ENCODE data around the gene CTSF. TPM values are rescaled to one million over a fixed set of nuclear protein-coding genes. Genes with fewer than 3 reads are reported as not detected.
"Not testable (repeated sequence)": the region's sequence is repeated elsewhere in the genome, so short reads cannot be mapped to it uniquely, and the experiment has no call there.

Gene CTSF
- 0.71 and 0.73 TPM in 2 replicates for total RNA-seq

- intact Hi-C loops (cut with micrococcal nuclease) = loop anchor here (1.0 kb wide), 2 partner anchors 22 to 48 kb away; partner anchors contain the start of genes ACTN3, RBM14 and ZDHHC24
- H3K9me3 Mint-ChIP-seq = no peaks in the 10 kb centered on the region
- H3K4me1 Mint-ChIP-seq (ENCODE audit: low read depth) = no peaks in the 10 kb centered on the region
- no peaks in the 10 kb centered on the region for H3K36me3 Mint-ChIP-seq (ENCODE audit: low read depth)
- H3K27me3 Mint-ChIP-seq (ENCODE audit: insufficient read depth) = peaks cover 29% of the 10 kb centered on the region
- H3K27ac Mint-ChIP-seq = no peak within 1 kb of the TSS
- H3K4me3 Mint-ChIP-seq = peak within 1 kb of the TSS; percentile 73
- DNase-seq (ENCODE audit: low spot score) = peak; percentile 63
Measured at GRCh38 chr11:66568124-66568916, at the start of gene CTSF. Gene CTSF, minus strand, starts transcription at chr11:66568606. Its CDS starts 120 bp downstream, at chr11:66568486.

DNA sequence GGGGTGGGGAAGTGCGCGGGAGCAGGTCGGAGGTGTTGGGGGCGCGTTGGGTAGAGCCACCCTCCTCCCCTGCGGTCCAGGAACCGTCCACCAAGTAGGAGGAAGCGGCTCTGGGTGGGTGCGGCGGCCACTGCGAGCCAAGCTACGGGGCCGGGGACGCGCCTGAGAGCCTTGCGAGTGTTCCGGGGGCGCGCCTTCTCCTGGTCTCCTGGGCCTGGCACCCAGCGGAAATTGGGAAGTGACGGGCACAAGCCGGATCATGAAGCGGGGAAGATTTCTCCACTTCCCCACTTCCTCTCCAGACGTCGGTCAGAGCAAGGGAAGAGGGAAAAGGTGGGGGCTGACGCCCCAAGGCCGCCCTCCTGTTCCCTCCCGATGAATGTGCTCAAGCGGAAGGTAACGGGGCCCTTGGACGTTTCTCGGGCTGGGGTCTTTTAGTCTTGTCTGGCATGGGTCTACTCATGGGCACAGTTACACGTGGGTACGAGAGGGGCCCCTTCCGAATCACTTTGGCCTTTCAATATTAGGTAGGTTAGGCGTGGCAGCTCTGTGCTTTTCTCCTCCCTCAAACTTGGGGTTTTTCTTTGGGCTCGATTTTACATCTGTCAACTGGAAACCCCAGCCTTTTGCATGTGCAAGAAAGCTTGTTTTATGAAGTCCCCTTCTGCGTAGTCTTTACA, 48.9 kb upstream of the CTSF start:
- H3K27ac Mint-ChIP-seq = peak overlapping the region; percentile 98
- peaks cover 46% of the 10 kb centered on the region for H3K36me3 Mint-ChIP-seq (ENCODE audit: low read depth)

GRCh38 chr11:66616379-66617154, 48.2 kb upstream of the CTSF start, which contains the start of gene RBM14:
Gene RBM14, plus strand, starts transcription at chr11:66616630. Its CDS starts 91 bp downstream, at chr11:66616721.
- intact Hi-C loops (cut with micrococcal nuclease) = loop anchor here (1.0 to 5.0 kb wide), 9 partner anchors 22 to 624 kb away; partner anchors contain the start of genes ACTN3, CCDC87, CCS and CTSF
- H3K4me1 Mint-ChIP-seq (ENCODE audit: low read depth) = peaks cover 36% of the 10 kb centered on the region

More for the DNA sequence above, 48.9 kb upstream of the CTSF start:
- Mint-ChIP-seq H3K4me1 (ENCODE audit: low read depth) (peaks cover 39% of the 10 kb centered on the region), H3K4me3 (peak overlapping the region; percentile 97), H3K27me3 (ENCODE audit: insufficient read depth) (no peaks in the 10 kb centered on the region), H3K9me3 (peaks cover 2% of the 10 kb centered on the region)
- DNase-seq (ENCODE audit: low spot score) = no peak
- intact Hi-C loops (cut with micrococcal nuclease) = loop anchor here (2.0 to 5.0 kb wide), 3 partner anchors 150 to 624 kb away; partner anchors contain the start of genes PC and PELI3

GRCh38 chr11:66614073-66614472, 45.7 kb upstream of the CTSF start:
- H3K4me3 Mint-ChIP-seq = no peak overlapping the region
- peaks cover under 1% of the 10 kb centered on the region for H3K9me3 Mint-ChIP-seq
- H3K4me1 Mint-ChIP-seq (ENCODE audit: low read depth) = peaks cover 35% of the 10 kb centered on the region
- intact Hi-C loops (cut with micrococcal nuclease) = no loop called here
- no peak for DNase-seq (ENCODE audit: low spot score)
- no peaks in the 10 kb centered on the region for H3K27me3 Mint-ChIP-seq (ENCODE audit: insufficient read depth)
- peaks cover 28% of the 10 kb centered on the region for H3K36me3 Mint-ChIP-seq (ENCODE audit: low read depth)
- no peak overlapping the region for H3K27ac Mint-ChIP-seq

More at GRCh38 chr11:66616379-66617154, 48.2 kb upstream of the CTSF start, which contains the start of gene RBM14:
- H3K9me3 Mint-ChIP-seq = peaks cover 2% of the 10 kb centered on the region
- no peaks in the 10 kb centered on the region for H3K27me3 Mint-ChIP-seq (ENCODE audit: insufficient read depth)
- DNase-seq (ENCODE audit: low spot score) = peak; percentile 99
- H3K27ac Mint-ChIP-seq = peak within 1 kb of the TSS; percentile 98
- H3K4me3 Mint-ChIP-seq = peak within 1 kb of the TSS; percentile 97
- peaks cover 44% of the 10 kb centered on the region for H3K36me3 Mint-ChIP-seq (ENCODE audit: low read depth)

DNA sequence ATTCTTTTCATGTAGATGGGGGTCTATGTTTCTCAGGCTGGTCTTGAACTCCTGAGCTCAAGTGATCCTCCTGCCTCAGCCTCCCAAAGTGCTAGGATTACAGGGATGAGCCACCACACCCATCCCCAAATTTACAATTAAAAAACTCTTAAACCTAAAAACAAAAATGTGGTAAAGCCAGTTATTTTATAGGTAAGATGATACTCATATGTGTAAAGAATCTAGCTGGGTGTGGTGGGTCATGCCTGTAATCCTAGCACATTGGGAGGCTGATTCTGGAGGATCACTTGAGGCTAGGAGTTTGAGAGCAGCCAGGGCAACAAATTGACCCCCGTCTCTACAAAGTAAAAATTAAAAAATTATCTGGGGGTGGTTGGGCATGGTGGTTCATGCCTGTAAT, 44.1 kb upstream of the CTSF start:
- no peak overlapping the region for H3K27ac Mint-ChIP-seq
- peaks cover 12% of the 10 kb centered on the region for H3K36me3 Mint-ChIP-seq (ENCODE audit: low read depth)
- H3K9me3 Mint-ChIP-seq = no peaks in the 10 kb centered on the region
- H3K4me3 Mint-ChIP-seq = no peak overlapping the region
- no peaks in the 10 kb centered on the region for H3K27me3 Mint-ChIP-seq (ENCODE audit: insufficient read depth)
- intact Hi-C loops (cut with micrococcal nuclease) = no loop called here
- DNase-seq (ENCODE audit: low spot score) = no peak
- H3K4me1 Mint-ChIP-seq (ENCODE audit: low read depth) = peaks cover 19% of the 10 kb centered on the region

GRCh38 chr11:66609721-66610617, 41.6 kb upstream of the CTSF start:
- intact Hi-C loops (cut with micrococcal nuclease) = no loop called here
- no peak overlapping the region for H3K4me3 Mint-ChIP-seq
- peak overlapping the region; percentile 27 for H3K27ac Mint-ChIP-seq
- H3K4me1 Mint-ChIP-seq (ENCODE audit: low read depth) = peaks cover 14% of the 10 kb centered on the region
- no peak for DNase-seq (ENCODE audit: low spot score)
- H3K36me3 Mint-ChIP-seq (ENCODE audit: low read depth) = peaks cover 1% of the 10 kb centered on the region
- no peaks in the 10 kb centered on the region for H3K9me3 Mint-ChIP-seq
- no peaks in the 10 kb centered on the region for H3K27me3 Mint-ChIP-seq (ENCODE audit: insufficient read depth)

GRCh38 chr11:66607126-66607834, 38.9 kb upstream of the CTSF start:
- no peak for DNase-seq (ENCODE audit: low spot score)
- Mint-ChIP-seq H3K27me3 (ENCODE audit: insufficient read depth) (no peaks in the 10 kb centered on the region), H3K27ac (no peak overlapping the region), H3K36me3 (ENCODE audit: low read depth) (peaks cover 9% of the 10 kb centered on the region), H3K4me3 (no peak overlapping the region), H3K9me3 (no peaks in the 10 kb centered on the region), H3K4me1 (ENCODE audit: low read depth) (peaks cover 14% of the 10 kb centered on the region)
- intact Hi-C loops (cut with micrococcal nuclease) = no loop called here

- H3K27me3 Mint-ChIP-seq (ENCODE audit: insufficient read depth); H3K9me3 Mint-ChIP-seq; H3K27ac Mint-ChIP-seq; DNase-seq (ENCODE audit: low spot score); intact Hi-C loops (cut with micrococcal nuclease); H3K4me3 Mint-ChIP-seq: not testable (repeated sequence)
- Mint-ChIP-seq H3K36me3 (ENCODE audit: low read depth) (peaks cover 13% of the 10 kb centered on the region), H3K4me1 (ENCODE audit: low read depth) (peaks cover 14% of the 10 kb centered on the region)
Measured at GRCh38 chr11:66606608-66607007, 38.2 kb upstream of the CTSF start.

GRCh38 chr11:66604155-66604554, 35.7 kb upstream of the CTSF start:
- H3K4me3 Mint-ChIP-seq = no peak overlapping the region
- H3K4me1 Mint-ChIP-seq (ENCODE audit: low read depth) = no peaks in the 10 kb centered on the region
- no peak for DNase-seq (ENCODE audit: low spot score)
- intact Hi-C loops (cut with micrococcal nuclease) = no loop called here
- H3K9me3 Mint-ChIP-seq = no peaks in the 10 kb centered on the region
- H3K27ac Mint-ChIP-seq = no peak overlapping the region
- peaks cover 17% of the 10 kb centered on the region for H3K36me3 Mint-ChIP-seq (ENCODE audit: low read depth)
- H3K27me3 Mint-ChIP-seq (ENCODE audit: insufficient read depth) = no peaks in the 10 kb centered on the region

DNA sequence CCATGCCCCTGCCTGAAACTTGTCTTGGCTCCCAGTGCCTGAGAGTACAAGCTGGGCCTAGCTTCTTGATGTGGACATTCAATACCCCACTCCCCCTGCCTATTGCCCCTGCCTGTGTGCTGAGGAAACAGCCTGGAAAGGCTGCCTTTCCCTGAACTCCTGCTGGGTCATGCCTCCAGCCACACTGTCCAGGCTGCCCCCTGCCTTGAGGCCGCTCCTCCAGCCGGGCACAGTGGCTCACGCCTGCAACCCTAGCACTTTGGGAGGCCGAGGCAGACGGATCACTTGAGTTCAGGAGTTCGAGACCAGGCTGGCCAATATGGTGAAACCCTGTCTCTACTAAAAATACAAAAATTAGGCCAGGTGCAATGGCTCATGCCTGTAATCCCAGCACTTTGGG, 34.7 kb upstream of the CTSF start:
- Mint-ChIP-seq H3K4me1 (ENCODE audit: low read depth) (no peaks in the 10 kb centered on the region), H3K4me3 (no peak overlapping the region), H3K27me3 (ENCODE audit: insufficient read depth) (no peaks in the 10 kb centered on the region), H3K9me3 (no peaks in the 10 kb centered on the region), H3K36me3 (ENCODE audit: low read depth) (peaks cover 17% of the 10 kb centered on the region), H3K27ac (no peak overlapping the region)
- DNase-seq (ENCODE audit: low spot score) = no peak
- intact Hi-C loops (cut with micrococcal nuclease) = no loop called here

- H3K4me1 Mint-ChIP-seq (ENCODE audit: low read depth) = peaks cover under 1% of the 10 kb centered on the region
- peaks cover 17% of the 10 kb centered on the region for H3K36me3 Mint-ChIP-seq (ENCODE audit: low read depth)
- no peak overlapping the region for H3K27ac Mint-ChIP-seq
Measured at GRCh38 chr11:66600631-66601233, 32.3 kb upstream of the CTSF start.

More at GRCh38 chr11:66600631-66601233, 32.3 kb upstream of the CTSF start:
- no peak overlapping the region for H3K4me3 Mint-ChIP-seq
- intact Hi-C loops (cut with micrococcal nuclease) = no loop called here
- no peaks in the 10 kb centered on the region for H3K27me3 Mint-ChIP-seq (ENCODE audit: insufficient read depth)
- H3K9me3 Mint-ChIP-seq = no peaks in the 10 kb centered on the region
- no peak for DNase-seq (ENCODE audit: low spot score)
